AG10803 (cell line): ENCODE data around the gene GNG11.
A peak's percentile ranks its signal among the peaks of the same experiment; 100 is the strongest.

Experiments
- DNase-seq: peaks from one replicate; pipeline ENCODE4 v3.0.0; 2010; ENCODE audit warnings: low read depth
- H3K4me3 ChIP-seq: 2 replicates; pipeline ENCODE4 v1.5.1; 2011; ENCODE audit warnings: mild to moderate bottlenecking, low read length, control low read depth
- CTCF ChIP-seq: conservative IDR thresholded peaks from 2 replicates; pipeline ENCODE4 v1.5.1; 2011; ENCODE audit warnings: mild to moderate bottlenecking, low read length, control low read depth, inconsistent platforms

The GNG11 gene

GRCh38 chr7:93948106-93948505 lies 26.6 kb downstream of the GNG11 start:
- peak; percentile 85 for DNase-seq
- H3K4me3 ChIP-seq: no peak overlapping the region
- TF ChIP-seq CTCF: no peak

- no peak overlapping the region for H3K4me3 ChIP-seq
- TF ChIP-seq CTCF: no peak
- no peak for DNase-seq
Measured at GRCh38 chr7:93948873-93949272, 27.3 kb downstream of the GNG11 start.

- DNase-seq: peak; percentile 90
Measured at GRCh38 chr7:93949423-93949822, 27.9 kb downstream of the GNG11 start.

GRCh38 chr7:93955304-93955703 lies 33.8 kb downstream of the GNG11 start:
- DNase-seq: no peak
- no peak overlapping the region for H3K4me3 ChIP-seq
- TF ChIP-seq CTCF: no peak

More at GRCh38 chr7:93949423-93949822, 27.9 kb downstream of the GNG11 start:
- TF ChIP-seq CTCF: no peak
- H3K4me3 ChIP-seq: no peak overlapping the region

- no peak for DNase-seq
- H3K4me3 ChIP-seq: no peak overlapping the region
- no peak for TF ChIP-seq CTCF
Measured at GRCh38 chr7:93957767-93958166, 36.2 kb downstream of the GNG11 start.

- no peak overlapping the region for H3K4me3 ChIP-seq
- no peak for DNase-seq
- TF ChIP-seq CTCF: no peak
Measured at GRCh38 chr7:93958216-93958615, 36.7 kb downstream of the GNG11 start.

- no peak for TF ChIP-seq CTCF
Measured at GRCh38 chr7:93958651-93959050, 37.1 kb downstream of the GNG11 start.

More at GRCh38 chr7:93958651-93959050, 37.1 kb downstream of the GNG11 start:
- no peak overlapping the region for H3K4me3 ChIP-seq
- no peak for DNase-seq
